ENCODE measurements around the gene SLC18A3. TPM values are rescaled to one million over a fixed set of nuclear protein-coding genes. Genes with fewer than 3 reads are reported as not detected.

The SLC18A3 gene
- polyA plus RNA-seq, 1 donor (not counting 4 experiments of a cell fraction or from before 2014, with no cell fraction given): not detected

- Histone ChIP-seq H3K4me3 (ENCODE audit: control insufficient read depth in 2 of 3, extremely low read depth in 1 of 3, insufficient read depth in 2 of 3, low read depth in 1 of 3, low read length in 3 of 3) (no peak overlapping the region), H3K79me2 (ENCODE audit: control insufficient read depth, insufficient read depth, low read length) (no peaks in the 10 kb centered on the region), H3K9me1 (ENCODE audit: control insufficient read depth, extremely low read depth, insufficient read depth, low read length) (no peaks in the 10 kb centered on the region), H2AFZ (ENCODE audit: control insufficient read depth, low read length) (no peak overlapping the region), H3K27me3 (ENCODE audit: control insufficient read depth, extremely low read depth, insufficient read depth, low read length) (peaks cover under 1% of the 10 kb centered on the region), H3K4me2 (ENCODE audit: control insufficient read depth, extremely low read depth, insufficient read depth, low read depth, low read length) (no peak overlapping the region), H3K27ac (ENCODE audit: control insufficient read depth, insufficient read depth, low read length) (no peak overlapping the region), H3K4me1 (ENCODE audit: control insufficient read depth, extremely low read depth, insufficient read depth, low read length) (no peaks in the 10 kb centered on the region), H3K36me3 (ENCODE audit: control insufficient read depth in 2 of 2, extremely low read depth in 1 of 2, insufficient read depth in 2 of 2, low read length in 2 of 2) (no peaks in the 10 kb centered on the region), H3K9ac (ENCODE audit: control insufficient read depth, extremely low read depth, insufficient read depth, low read length) (no peak overlapping the region), H3K9me3 (ENCODE audit: control insufficient read depth, low read depth, low read length) (no peaks in the 10 kb centered on the region), H4K20me1 (ENCODE audit: control insufficient read depth, extremely low read depth, insufficient read depth, low read length) (no peaks in the 10 kb centered on the region)
- TF ChIP-seq CTCF (optimal IDR thresholded peaks at IDR 0.05 in 1 of 3, IDR thresholded peaks at IDR 0.05 in 1 of 3, conservative IDR thresholded peaks at IDR 0.05 in 1 of 3; ENCODE audit: extremely low read depth in 1 of 3, insufficient read depth in 2 of 3, low read length in 3 of 3): no peak
- no peak for TF ChIP-seq EZH2 (IDR thresholded peaks at IDR 0.05; ENCODE audit: low read length)
- dilution Hi-C loops (cut with MboI; ENCODE audit: extremely low pct_ligation_motif_present, low sequenced_read_pairs): no loop called here
- no peak for FAIRE-seq
- DNase-seq (ENCODE audit: low read depth, low spot score): no peak
Measured at GRCh38 chr10:49651039-49651835, 41.1 kb downstream of the SLC18A3 start.

- Histone ChIP-seq H3K9me3 (ENCODE audit: control insufficient read depth, low read depth, low read length) (no peaks in the 10 kb centered on the region), H3K36me3 (ENCODE audit: control insufficient read depth in 2 of 2, extremely low read depth in 1 of 2, insufficient read depth in 2 of 2, low read length in 2 of 2) (no peaks in the 10 kb centered on the region), H3K27me3 (ENCODE audit: control insufficient read depth, extremely low read depth, insufficient read depth, low read length) (no peaks in the 10 kb centered on the region), H3K27ac (ENCODE audit: control insufficient read depth, insufficient read depth, low read length) (no peak overlapping the region), H3K79me2 (ENCODE audit: control insufficient read depth, insufficient read depth, low read length) (no peaks in the 10 kb centered on the region), H3K4me2 (ENCODE audit: control insufficient read depth, extremely low read depth, insufficient read depth, low read depth, low read length) (no peak overlapping the region), H4K20me1 (ENCODE audit: control insufficient read depth, extremely low read depth, insufficient read depth, low read length) (no peaks in the 10 kb centered on the region), H2AFZ (ENCODE audit: control insufficient read depth, low read length) (no peak overlapping the region), H3K4me1 (ENCODE audit: control insufficient read depth, extremely low read depth, insufficient read depth, low read length) (peaks cover 4% of the 10 kb centered on the region), H3K4me3 (ENCODE audit: control insufficient read depth in 2 of 3, extremely low read depth in 1 of 3, insufficient read depth in 2 of 3, low read depth in 1 of 3, low read length in 3 of 3) (no peak overlapping the region), H3K9me1 (ENCODE audit: control insufficient read depth, extremely low read depth, insufficient read depth, low read length) (no peaks in the 10 kb centered on the region), H3K9ac (ENCODE audit: control insufficient read depth, extremely low read depth, insufficient read depth, low read length) (no peak overlapping the region)
- FAIRE-seq (no peak), DNase-seq (ENCODE audit: low read depth, low spot score) (no peak)
- dilution Hi-C loops (cut with MboI; ENCODE audit: extremely low pct_ligation_motif_present, low sequenced_read_pairs): no loop called here
- TF ChIP-seq CTCF (optimal IDR thresholded peaks at IDR 0.05 in 1 of 3, IDR thresholded peaks at IDR 0.05 in 1 of 3, conservative IDR thresholded peaks at IDR 0.05 in 1 of 3; ENCODE audit: extremely low read depth in 1 of 3, insufficient read depth in 2 of 3, low read length in 3 of 3) (no peak), EZH2 (IDR thresholded peaks at IDR 0.05; ENCODE audit: low read length) (no peak)
Measured at GRCh38 chr10:49651917-49652316, 41.8 kb downstream of the SLC18A3 start.

All from keratinocyte (primary cell).